K562 (cell line): ENCODE results near the gene AGBL1. TPM values are rescaled to one million over a fixed set of nuclear protein-coding genes. Genes with fewer than 3 reads are reported as not detected.

Experiments
- CC2D1A ChIP-seq: fragments of 450-650 bp; IDR thresholded peaks from 2 replicates; pipeline ENCODE4 v1.6.1; 2017; ENCODE audit warnings: mild to moderate bottlenecking
- DNMT1 ChIP-seq: fragments of 450-650 bp; IDR thresholded peaks from 2 replicates; pipeline ENCODE4 v1.6.1; 2016; ENCODE audit warnings: antibody characterized with exemption, mild to moderate bottlenecking
- FOXK2 ChIP-seq, 2 experiments: fragments of 450-650 bp; IDR thresholded peaks in 1 of 2; conservative IDR thresholded peaks in 1 of 2; 2 replicates each; pipeline ENCODE4 v1.6.1; 2016; ENCODE audit warnings: low read depth in 2 of 2, mild to moderate bottlenecking in 1 of 2
- HDAC6 ChIP-seq: IDR thresholded peaks from 2 replicates; pipeline ENCODE4 v1.6.1; 2012; ENCODE audit warnings: low read depth, mild to moderate bottlenecking, control low read depth, inconsistent platforms, low read length, moderate library complexity
- MYNN ChIP-seq, 2 experiments: sonication (generic); formaldehyde crosslinking in 1 of 2; IDR thresholded peaks; 2 replicates each; pipeline versions ENCODE4 v1.5.0 to v1.6.1; 2016 to 2020; ENCODE audit warnings: antibody characterized with exemption in 1 of 2, missing genetic modification reagents in 1 of 2
- SIN3B ChIP-seq: fragments of 450-650 bp; IDR thresholded peaks from 2 replicates; pipeline ENCODE4 v1.6.1; 2017; ENCODE audit warnings: low read depth, mild to moderate bottlenecking, moderate library complexity
- TCF7 ChIP-seq: sonication (generic); IDR thresholded peaks from 2 replicates; pipeline ENCODE4 v1.6.1; 2016; ENCODE audit warnings: antibody characterized with exemption, borderline replicate concordance
- ZFPM2 ChIP-seq: fragments of 250-450 bp; sonication (Bioruptor Pico); IDR thresholded peaks from 2 replicates; pipeline ENCODE4 v1.5.1; 2022; ENCODE audit warnings: mild to moderate bottlenecking
- polyA plus RNA-seq, 8 experiments: library from polyadenylated mRNA; depleted of rRNA in 4 of 8; stranded (reverse) in 5 of 8; unstranded in 3 of 8; fragments of >200 nt; fragmentation: Nextera tagmentation in 2 of 8; fragmentation: Illumina TruSeq in 1 of 8; extraction: Ambion mirVana in 2 of 8; extraction: Trizol in 1 of 8; gene quantifications; 2 replicates each; pipeline versions ENCODE4 v1.2.1 to v1.2.3, GENCODE V29; 2011 to 2014; ENCODE audit warnings: inconsistent platforms in 1 of 8, missing spikeins in 1 of 8
- total RNA-seq, 7 experiments: library from RNA; depleted of rRNA in 6 of 7; stranded (reverse); fragments of >200 nt in 6 of 7; fragmentation: Illumina TruSeq in 2 of 7; extraction: Trizol in 2 of 7; gene quantifications; 2 replicates each; pipeline versions ENCODE4 v1.2.1 to v1.2.3, GENCODE V29; 2011 to 2021; ENCODE audit warnings: low replicate concordance in 1 of 7
- TF ChIP-seq, protein P1 (sequence below), 2 experiments: fragments of 450-650 bp; conservative IDR thresholded peaks; 2 replicates each; pipeline ENCODE4 v1.6.1; 2017; ENCODE audit warnings: mild to moderate bottlenecking in 2 of 2, moderate library complexity in 2 of 2
- TF ChIP-seq, protein P2 (sequence below): fragments of 250-450 bp; sonication (Bioruptor Pico); IDR thresholded peaks from 2 replicates; pipeline ENCODE4 v1.4.0; 2020; ENCODE audit warnings: mild to moderate bottlenecking, moderate library complexity

The AGBL1 gene
- total and polyA plus RNA-seq, 9 of the 15 experiments (the other 6 are each of a cell fraction or from before 2014, with no cell fraction given), result not detected

DNA sequence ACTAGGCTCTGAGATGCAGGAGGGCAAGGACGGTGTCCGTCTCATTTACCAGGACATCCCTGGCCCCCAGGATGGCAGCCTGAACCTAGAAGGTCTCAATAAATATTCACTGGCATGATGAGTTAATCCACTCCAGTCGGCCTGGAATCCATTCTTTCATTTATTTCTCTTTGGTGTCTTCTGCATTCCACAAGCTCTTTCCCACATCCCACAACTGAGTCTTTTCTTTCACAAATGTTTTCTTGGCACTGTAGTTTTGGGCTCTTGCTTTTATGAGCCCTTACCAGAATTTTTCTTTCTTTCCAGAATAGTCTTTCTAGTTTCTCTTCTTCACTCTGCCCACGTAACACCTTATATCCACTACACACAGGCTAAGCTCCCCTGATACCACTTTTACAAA lies 778.0 kb downstream of the AGBL1 start (continued):
- TF ChIP-seq ZFPM2 (CRISPR knock-in tag), result no peak
- TF ChIP-seq DNMT1, result no peak
- no peak for TF ChIP-seq TCF7
- no peak for TF ChIP-seq SIN3B
- TF ChIP-seq, protein P1, sequence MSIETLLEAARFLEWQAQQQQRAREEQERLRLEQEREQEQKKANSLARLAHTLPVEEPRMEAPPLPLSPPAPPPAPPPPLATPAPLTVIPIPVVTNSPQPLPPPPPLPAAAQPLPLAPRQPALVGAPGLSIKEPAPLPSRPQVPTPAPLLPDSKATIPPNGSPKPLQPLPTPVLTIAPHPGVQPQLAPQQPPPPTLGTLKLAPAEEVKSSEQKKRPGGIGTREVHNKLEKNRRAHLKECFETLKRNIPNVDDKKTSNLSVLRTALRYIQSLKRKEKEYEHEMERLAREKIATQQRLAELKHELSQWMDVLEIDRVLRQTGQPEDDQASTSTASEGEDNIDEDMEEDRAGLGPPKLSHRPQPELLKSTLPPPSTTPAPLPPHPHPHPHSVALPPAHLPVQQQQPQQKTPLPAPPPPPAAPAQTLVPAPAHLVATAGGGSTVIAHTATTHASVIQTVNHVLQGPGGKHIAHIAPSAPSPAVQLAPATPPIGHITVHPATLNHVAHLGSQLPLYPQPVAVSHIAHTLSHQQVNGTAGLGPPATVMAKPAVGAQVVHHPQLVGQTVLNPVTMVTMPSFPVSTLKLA (conservative IDR thresholded peaks at IDR 0.05), result no peak
- TF ChIP-seq HDAC6, result no peak
- TF ChIP-seq FOXK2 (conservative IDR thresholded peaks at IDR 0.05 in 1 of 2, IDR thresholded peaks at IDR 0.05 in 1 of 2; ENCODE audit: low read depth in 2 of 2), result no peak
- TF ChIP-seq, protein P2, sequence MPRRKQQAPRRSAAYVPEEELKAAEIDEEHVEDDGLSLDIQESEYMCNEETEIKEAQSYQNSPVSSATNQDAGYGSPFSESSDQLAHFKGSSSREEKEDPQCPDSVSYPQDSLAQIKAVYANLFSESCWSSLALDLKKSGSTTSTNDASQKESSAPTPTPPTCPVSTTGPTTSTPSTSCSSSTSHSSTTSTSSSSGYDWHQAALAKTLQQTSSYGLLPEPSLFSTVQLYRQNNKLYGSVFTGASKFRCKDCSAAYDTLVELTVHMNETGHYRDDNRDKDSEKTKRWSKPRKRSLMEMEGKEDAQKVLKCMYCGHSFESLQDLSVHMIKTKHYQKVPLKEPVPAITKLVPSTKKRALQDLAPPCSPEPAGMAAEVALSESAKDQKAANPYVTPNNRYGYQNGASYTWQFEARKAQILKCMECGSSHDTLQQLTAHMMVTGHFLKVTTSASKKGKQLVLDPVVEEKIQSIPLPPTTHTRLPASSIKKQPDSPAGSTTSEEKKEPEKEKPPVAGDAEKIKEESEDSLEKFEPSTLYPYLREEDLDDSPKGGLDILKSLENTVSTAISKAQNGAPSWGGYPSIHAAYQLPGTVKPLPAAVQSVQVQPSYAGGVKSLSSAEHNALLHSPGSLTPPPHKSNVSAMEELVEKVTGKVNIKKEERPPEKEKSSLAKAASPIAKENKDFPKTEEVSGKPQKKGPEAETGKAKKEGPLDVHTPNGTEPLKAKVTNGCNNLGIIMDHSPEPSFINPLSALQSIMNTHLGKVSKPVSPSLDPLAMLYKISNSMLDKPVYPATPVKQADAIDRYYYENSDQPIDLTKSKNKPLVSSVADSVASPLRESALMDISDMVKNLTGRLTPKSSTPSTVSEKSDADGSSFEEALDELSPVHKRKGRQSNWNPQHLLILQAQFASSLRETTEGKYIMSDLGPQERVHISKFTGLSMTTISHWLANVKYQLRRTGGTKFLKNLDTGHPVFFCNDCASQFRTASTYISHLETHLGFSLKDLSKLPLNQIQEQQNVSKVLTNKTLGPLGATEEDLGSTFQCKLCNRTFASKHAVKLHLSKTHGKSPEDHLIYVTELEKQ (CRISPR knock-in tag), result no peak
- TF ChIP-seq CC2D1A, result no peak
- no peak for TF ChIP-seq MYNN (IDR thresholded peaks at IDR 0.05)
- TF ChIP-seq MYNN (CRISPR knock-in tag; IDR thresholded peaks at IDR 0.05), result no peak
- TF ChIP-seq, all 486 proteins: peak for 0
